HepG2 (cell line): ENCODE measurements around the gene PHF10. TPM values are rescaled to one million over a fixed set of nuclear protein-coding genes. Genes with fewer than 3 reads are reported as not detected.

ENCODE experiments used
- ATAC-seq: fragments of 200-7000 bp; cut with Tn5 transposase; 3 replicates; pipeline ENCODE4 v1.9.1; 2020; ENCODE audit warnings: mild to moderate bottlenecking, moderate library complexity
- BruUV-seq: library from RNA; stranded (reverse); fragments of 400-500 nt; replicated peaks from 2 replicates; lab custom pipeline; 2021; lab: Mats Ljungman, UMichigan
- CTCF ChIA-PET: fragments of 300-600 bp; formaldehyde crosslinking; extraction: SDS; loops from one replicate; lab custom pipeline; 2021; ENCODE audit warnings: low total read pairs, inconsistent platforms, low intra/inter-chr PET ratio; lab: Yijun Ruan, JAX
- POLR2A ChIA-PET: fragments of 350-600 bp; sonication (Branson Sonifier 250); formaldehyde crosslinking; loops from one replicate; lab custom pipeline; 2020; ENCODE audit warnings: antibody characterized with exemption, inconsistent platforms; lab: Yijun Ruan, JAX
- DNase-seq: peaks from one replicate; pipeline ENCODE4 v3.0.0-alpha.2; 2015; ENCODE audit warnings: low spot score
- FAIRE-seq: peaks from 3 replicates; lab custom pipeline; 2011; peaks lifted over from hg19 to GRCh38; lab: Jason Lieb, UNC
- H2AFZ ChIP-seq: one replicate; pipeline ENCODE4 v1.6.1; 2011; ENCODE audit warnings: low read length, inconsistent platforms
- H3K27ac ChIP-seq: fragments of 300-600 bp; 3 replicates; pipeline ENCODE4 v1.8.0; 2011; ENCODE audit warnings: mixed run types, mild to moderate bottlenecking, mixed read lengths, low read length, inconsistent platforms; ENCODE audit not compliant: insufficient read depth; ENCODE audit errors: extremely low read length
- H3K27me3 ChIP-seq, 2 experiments: fragments of 200-600 bp in 1 of 2; 2 replicates in 1 of 2; 3 replicates in 1 of 2; pipeline versions ENCODE4 v1.6.0 to v1.8.0; 2011; ENCODE audit warnings: low read length in 2 of 2, mild to moderate bottlenecking in 2 of 2, moderate library complexity in 2 of 2, inconsistent platforms in 1 of 2; ENCODE audit not compliant: insufficient read depth in 2 of 2, control insufficient read depth in 1 of 2
- H3K36me3 ChIP-seq, 2 experiments: fragments of 200-600 bp in 1 of 2; replicated peaks in 1 of 2; 2 replicates in 1 of 2; 3 replicates in 1 of 2; pipeline versions ENCODE4 v1.5.1 to v1.8.0; 2011; ENCODE audit warnings: low read length in 2 of 2, inconsistent platforms in 1 of 2; ENCODE audit not compliant: insufficient read depth in 2 of 2, control insufficient read depth in 1 of 2
- H3K4me1 ChIP-seq: 2 replicates; pipeline ENCODE4 v1.5.1; 2012; ENCODE audit warnings: low read length, inconsistent platforms; ENCODE audit not compliant: insufficient read depth
- H3K4me2 ChIP-seq: 2 replicates; pipeline ENCODE4 v1.6.0; 2011; ENCODE audit warnings: low read depth, low read length, inconsistent platforms
- H3K4me3 ChIP-seq, 3 experiments: fragments of 200-600 bp in 1 of 3; sonication (generic), shearing (Covaris generic) in 1 of 3; replicated peaks in 1 of 3; 2 replicates each; pipeline ENCODE4 v1.5.1; 2011 to 2016; ENCODE audit warnings: low read length in 3 of 3, inconsistent platforms in 2 of 3, low read depth in 2 of 3, mild to moderate bottlenecking in 2 of 3, control low read depth in 1 of 3, mixed read lengths in 1 of 3; ENCODE audit not compliant: insufficient read depth in 1 of 3
- H3K79me2 ChIP-seq: one replicate; pipeline ENCODE4 v1.6.1; 2011; ENCODE audit warnings: low read length, inconsistent platforms; ENCODE audit not compliant: insufficient read depth
- H3K9ac ChIP-seq: 2 replicates; pipeline ENCODE4 v1.6.0; 2011; ENCODE audit warnings: mild to moderate bottlenecking, low read depth, low read length, inconsistent platforms; ENCODE audit not compliant: insufficient read depth
- H3K9me3 ChIP-seq: 2 replicates; pipeline ENCODE4 v1.5.1; 2012; ENCODE audit warnings: mild to moderate bottlenecking, low read length
- H4K20me1 ChIP-seq: 2 replicates; pipeline ENCODE4 v1.6.0; 2011; ENCODE audit warnings: inconsistent platforms, mild to moderate bottlenecking, low read length, moderate library complexity; ENCODE audit not compliant: insufficient read depth
- CAMTA2 ChIP-seq: sonication (generic); formaldehyde crosslinking; IDR thresholded peaks from 2 replicates; pipeline ENCODE4 v1.4.0; 2020; ENCODE audit warnings: mild to moderate bottlenecking, missing genetic modification reagents, borderline replicate concordance
- GATAD1 ChIP-seq: IDR thresholded peaks from 2 replicates; pipeline ENCODE4 v1.6.1; 2016; ENCODE audit warnings: missing genetic modification reagents, missing compliant biosample characterization
- HNRNPLL ChIP-seq: fragments of 200-400 bp; formaldehyde crosslinking; IDR thresholded peaks from 2 replicates; pipeline ENCODE4 v1.6.1; 2017; ENCODE audit warnings: mild to moderate bottlenecking, low read depth, low read length; ENCODE audit not compliant: poor library complexity, severe bottlenecking
- PHF5A ChIP-seq: IDR thresholded peaks from one replicate; pipeline ENCODE4 v1.6.1; 2018; ENCODE audit warnings: low read depth, missing genetic modification reagents; ENCODE audit not compliant: unreplicated experiment
- SATB2 ChIP-seq: sonication (generic); formaldehyde crosslinking; IDR thresholded peaks from 2 replicates; pipeline ENCODE4 v1.5.0; 2020; ENCODE audit warnings: missing genetic modification reagents
- SIX1 ChIP-seq: sonication (generic); formaldehyde crosslinking; IDR thresholded peaks from 2 replicates; pipeline ENCODE4 v1.4.0; 2020; ENCODE audit warnings: missing genetic modification reagents, borderline replicate concordance
- TBX3 ChIP-seq: fragments of 450-650 bp; IDR thresholded peaks from 2 replicates; pipeline ENCODE4 v1.6.1; 2017; ENCODE audit warnings: antibody characterized with exemption, mild to moderate bottlenecking, inconsistent platforms, borderline replicate concordance
- TCF12 ChIP-seq, 2 experiments: fragments of 450-650 bp in 1 of 2; sonication (generic) in 1 of 2; formaldehyde crosslinking in 1 of 2; IDR thresholded peaks; 2 replicates each; pipeline versions ENCODE4 v1.6.1 to v1.8.0; 2017 to 2022; ENCODE audit warnings: antibody characterized with exemption in 1 of 2, mild to moderate bottlenecking in 1 of 2, missing genetic modification reagents in 1 of 2, moderate library complexity in 1 of 2
- ZNF260 ChIP-seq: sonication (generic); formaldehyde crosslinking; IDR thresholded peaks from 2 replicates; pipeline ENCODE4 v1.4.0; 2020; ENCODE audit warnings: missing genetic modification reagents, low read depth, mild to moderate bottlenecking, borderline replicate concordance
- ZNF30 ChIP-seq: sonication (generic); formaldehyde crosslinking; IDR thresholded peaks from 2 replicates; pipeline ENCODE4 v1.5.0; 2020; ENCODE audit warnings: mild to moderate bottlenecking, missing genetic modification reagents
- ZNF546 ChIP-seq: sonication (generic); formaldehyde crosslinking; conservative IDR thresholded peaks from 2 replicates; pipeline ENCODE4 v1.8.1; 2023; ENCODE audit warnings: mild to moderate bottlenecking, missing genetic modification reagents
- in situ Hi-C: cut with HindIII; loops from 2 replicates; pipeline ENCODE4 v1.10.0; 2017; ENCODE audit warnings: low pct_unique_long_range_greater_than_20kb; ENCODE audit not compliant: extremely low pct_ligation_motif_present
- intact Hi-C: fragments of 100-400 bp; cut with micrococcal nuclease; formaldehyde crosslinking; loops from one replicate; pipeline ENCODE4 v1.10.0; 2022; ENCODE audit not compliant: unreplicated experiment
- polyA plus RNA-seq, 8 experiments: library from polyadenylated mRNA; depleted of rRNA in 3 of 8; stranded (reverse) in 7 of 8; unstranded in 1 of 8; fragments of >200 nt; fragmentation: Illumina TruSeq in 4 of 8; extraction: Trizol in 4 of 8; gene quantifications; 2 replicates each; pipeline versions ENCODE4 v1.2.1 to v1.2.3, GENCODE V29; 2011 to 2016; ENCODE audit warnings: low read depth in 4 of 8, missing spikeins in 1 of 8, mixed read lengths in 1 of 8; ENCODE audit not compliant: insufficient read depth in 1 of 8
- total RNA-seq, 5 experiments: library from RNA; depleted of rRNA; stranded (reverse); fragments of >200 nt; fragmentation: Illumina TruSeq; extraction: Trizol; gene quantifications; 2 replicates each; pipeline ENCODE4 v1.2.3, GENCODE V29; 2016; ENCODE audit warnings: low read depth in 1 of 5
- TF ChIP-seq, protein P1 (sequence below): IDR thresholded peaks from 2 replicates; pipeline ENCODE4 v1.6.1; 2016
- TF ChIP-seq, protein P2 (sequence below): sonication (generic); formaldehyde crosslinking; IDR thresholded peaks from 2 replicates; pipeline ENCODE4 v1.4.0; 2020; ENCODE audit warnings: missing genetic modification reagents
- TF ChIP-seq, protein P3 (sequence below): sonication (generic); formaldehyde crosslinking; IDR thresholded peaks from 2 replicates; pipeline ENCODE4 v1.9.0; 2021; ENCODE audit warnings: mild to moderate bottlenecking, missing genetic modification reagents
- TF ChIP-seq, protein P4 (sequence below): IDR thresholded peaks from 2 replicates; pipeline ENCODE4 v1.6.1; 2012; ENCODE audit warnings: inconsistent platforms

Gene PHF10
- total and polyA plus RNA-seq, 2 of the 13 experiments (the other 11 are each of a cell fraction or from before 2014, with no cell fraction given) = 42.1 to 84.1 TPM

DNA sequence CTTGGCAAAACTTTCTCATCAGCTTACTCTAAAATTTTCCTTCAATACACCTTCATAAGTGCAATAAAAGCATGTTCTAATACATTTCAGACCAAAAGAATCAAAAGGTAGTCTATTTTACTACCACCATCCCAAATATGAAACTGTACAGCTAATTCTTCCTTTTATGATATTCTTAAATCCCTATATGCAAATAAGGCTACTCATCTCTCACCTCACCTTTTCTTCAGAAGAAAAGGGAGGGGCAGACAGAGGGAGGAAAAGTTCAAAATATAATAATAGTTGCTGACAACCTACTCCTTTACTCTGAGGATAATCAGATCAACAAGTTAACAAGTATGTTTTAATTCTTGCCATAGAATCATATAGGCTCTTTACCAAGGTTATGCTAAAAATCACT is 15.0 kb downstream of the PHF10 start:
- intact Hi-C loops (loop anchor here (10.0 kb wide), 1 partner anchor 754 kb away; no protein-coding TSS in a partner anchor), in situ Hi-C loops (no loop called here)
- Histone ChIP-seq H3K27me3 (no peaks in the 10 kb centered on the region), H3K79me2 (peaks cover 17% of the 10 kb centered on the region), H3K9me3 (no peaks in the 10 kb centered on the region), H3K4me3 (no peak overlapping the region), H2AFZ (no peak overlapping the region), H3K36me3 (peaks cover 12 to 63% of the 10 kb centered on the region in 2 experiments), H3K9ac (no peak overlapping the region), H3K4me1 (peaks cover 17% of the 10 kb centered on the region), H3K4me2 (no peak overlapping the region), H4K20me1 (peaks cover 11% of the 10 kb centered on the region), H3K27ac (no peak overlapping the region)
- ChIA-PET CTCF (no interaction called here), POLR2A (interaction anchor here (0.9 to 1.6 kb wide), 4 partner anchors 8 to 42 kb away, joined by 3 to 6 read pairs (median 4); partner anchors contain the start of genes C6orf120, DYNLT2, ERMARD and WDR27)
- TF ChIP-seq GATAD1 (CRISPR knock-in tag) = no peak
- no peak for TF ChIP-seq ZNF30 (CRISPR knock-in tag)
- no peak for TF ChIP-seq HNRNPLL
- TF ChIP-seq ZNF546 (CRISPR knock-in tag) = no peak
- no peak for TF ChIP-seq TBX3
- TF ChIP-seq, protein P1, sequence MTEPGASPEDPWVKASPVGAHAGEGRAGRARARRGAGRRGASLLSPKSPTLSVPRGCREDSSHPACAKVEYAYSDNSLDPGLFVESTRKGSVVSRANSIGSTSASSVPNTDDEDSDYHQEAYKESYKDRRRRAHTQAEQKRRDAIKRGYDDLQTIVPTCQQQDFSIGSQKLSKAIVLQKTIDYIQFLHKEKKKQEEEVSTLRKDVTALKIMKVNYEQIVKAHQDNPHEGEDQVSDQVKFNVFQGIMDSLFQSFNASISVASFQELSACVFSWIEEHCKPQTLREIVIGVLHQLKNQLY = no peak
- no peak for TF ChIP-seq CAMTA2 (CRISPR knock-in tag)
- TF ChIP-seq, protein P2, sequence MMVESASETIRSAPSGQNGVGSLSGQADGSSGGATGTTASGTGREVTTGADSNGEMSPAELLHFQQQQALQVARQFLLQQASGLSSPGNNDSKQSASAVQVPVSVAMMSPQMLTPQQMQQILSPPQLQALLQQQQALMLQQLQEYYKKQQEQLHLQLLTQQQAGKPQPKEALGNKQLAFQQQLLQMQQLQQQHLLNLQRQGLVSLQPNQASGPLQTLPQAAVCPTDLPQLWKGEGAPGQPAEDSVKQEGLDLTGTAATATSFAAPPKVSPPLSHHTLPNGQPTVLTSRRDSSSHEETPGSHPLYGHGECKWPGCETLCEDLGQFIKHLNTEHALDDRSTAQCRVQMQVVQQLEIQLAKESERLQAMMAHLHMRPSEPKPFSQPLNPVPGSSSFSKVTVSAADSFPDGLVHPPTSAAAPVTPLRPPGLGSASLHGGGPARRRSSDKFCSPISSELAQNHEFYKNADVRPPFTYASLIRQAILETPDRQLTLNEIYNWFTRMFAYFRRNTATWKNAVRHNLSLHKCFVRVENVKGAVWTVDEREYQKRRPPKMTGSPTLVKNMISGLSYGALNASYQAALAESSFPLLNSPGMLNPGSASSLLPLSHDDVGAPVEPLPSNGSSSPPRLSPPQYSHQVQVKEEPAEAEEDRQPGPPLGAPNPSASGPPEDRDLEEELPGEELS (CRISPR knock-in tag) = no peak
- TF ChIP-seq SATB2 (CRISPR knock-in tag) = no peak
- no peak for TF ChIP-seq ZNF260 (CRISPR knock-in tag)
- TF ChIP-seq TCF12 (IDR thresholded peaks at IDR 0.05) = no peak
- no peak for TF ChIP-seq TCF12 (CRISPR knock-in tag; IDR thresholded peaks at IDR 0.05)
- TF ChIP-seq, protein P3, sequence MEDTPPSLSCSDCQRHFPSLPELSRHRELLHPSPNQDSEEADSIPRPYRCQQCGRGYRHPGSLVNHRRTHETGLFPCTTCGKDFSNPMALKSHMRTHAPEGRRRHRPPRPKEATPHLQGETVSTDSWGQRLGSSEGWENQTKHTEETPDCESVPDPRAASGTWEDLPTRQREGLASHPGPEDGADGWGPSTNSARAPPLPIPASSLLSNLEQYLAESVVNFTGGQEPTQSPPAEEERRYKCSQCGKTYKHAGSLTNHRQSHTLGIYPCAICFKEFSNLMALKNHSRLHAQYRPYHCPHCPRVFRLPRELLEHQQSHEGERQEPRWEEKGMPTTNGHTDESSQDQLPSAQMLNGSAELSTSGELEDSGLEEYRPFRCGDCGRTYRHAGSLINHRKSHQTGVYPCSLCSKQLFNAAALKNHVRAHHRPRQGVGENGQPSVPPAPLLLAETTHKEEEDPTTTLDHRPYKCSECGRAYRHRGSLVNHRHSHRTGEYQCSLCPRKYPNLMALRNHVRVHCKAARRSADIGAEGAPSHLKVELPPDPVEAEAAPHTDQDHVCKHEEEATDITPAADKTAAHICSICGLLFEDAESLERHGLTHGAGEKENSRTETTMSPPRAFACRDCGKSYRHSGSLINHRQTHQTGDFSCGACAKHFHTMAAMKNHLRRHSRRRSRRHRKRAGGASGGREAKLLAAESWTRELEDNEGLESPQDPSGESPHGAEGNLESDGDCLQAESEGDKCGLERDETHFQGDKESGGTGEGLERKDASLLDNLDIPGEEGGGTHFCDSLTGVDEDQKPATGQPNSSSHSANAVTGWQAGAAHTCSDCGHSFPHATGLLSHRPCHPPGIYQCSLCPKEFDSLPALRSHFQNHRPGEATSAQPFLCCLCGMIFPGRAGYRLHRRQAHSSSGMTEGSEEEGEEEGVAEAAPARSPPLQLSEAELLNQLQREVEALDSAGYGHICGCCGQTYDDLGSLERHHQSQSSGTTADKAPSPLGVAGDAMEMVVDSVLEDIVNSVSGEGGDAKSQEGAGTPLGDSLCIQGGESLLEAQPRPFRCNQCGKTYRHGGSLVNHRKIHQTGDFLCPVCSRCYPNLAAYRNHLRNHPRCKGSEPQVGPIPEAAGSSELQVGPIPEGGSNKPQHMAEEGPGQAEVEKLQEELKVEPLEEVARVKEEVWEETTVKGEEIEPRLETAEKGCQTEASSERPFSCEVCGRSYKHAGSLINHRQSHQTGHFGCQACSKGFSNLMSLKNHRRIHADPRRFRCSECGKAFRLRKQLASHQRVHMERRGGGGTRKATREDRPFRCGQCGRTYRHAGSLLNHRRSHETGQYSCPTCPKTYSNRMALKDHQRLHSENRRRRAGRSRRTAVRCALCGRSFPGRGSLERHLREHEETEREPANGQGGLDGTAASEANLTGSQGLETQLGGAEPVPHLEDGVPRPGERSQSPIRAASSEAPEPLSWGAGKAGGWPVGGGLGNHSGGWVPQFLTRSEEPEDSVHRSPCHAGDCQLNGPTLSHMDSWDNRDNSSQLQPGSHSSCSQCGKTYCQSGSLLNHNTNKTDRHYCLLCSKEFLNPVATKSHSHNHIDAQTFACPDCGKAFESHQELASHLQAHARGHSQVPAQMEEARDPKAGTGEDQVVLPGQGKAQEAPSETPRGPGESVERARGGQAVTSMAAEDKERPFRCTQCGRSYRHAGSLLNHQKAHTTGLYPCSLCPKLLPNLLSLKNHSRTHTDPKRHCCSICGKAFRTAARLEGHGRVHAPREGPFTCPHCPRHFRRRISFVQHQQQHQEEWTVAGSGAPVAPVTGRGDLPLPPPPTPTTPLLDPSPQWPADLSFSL (CRISPR knock-in tag) = no peak
- TF ChIP-seq PHF5A = no peak
- TF ChIP-seq SIX1 (CRISPR knock-in tag) = no peak
- TF ChIP-seq, protein P4, sequence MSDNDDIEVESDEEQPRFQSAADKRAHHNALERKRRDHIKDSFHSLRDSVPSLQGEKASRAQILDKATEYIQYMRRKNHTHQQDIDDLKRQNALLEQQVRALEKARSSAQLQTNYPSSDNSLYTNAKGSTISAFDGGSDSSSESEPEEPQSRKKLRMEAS = no peak
- ATAC-seq (no peak), FAIRE-seq (no peak), DNase-seq (no peak)
- no TSS peak for BruUV-seq
